Thyroid gland (tissue), 4 donors: Measurements from ENCODE around the gene POU6F1.

Experiments used
- CTCF ChIP-seq, 6 experiments: fragments of 200-600 bp in 3 of 6; fragments of 450-650 bp in 3 of 6; sonication (generic) in 3 of 6; IDR thresholded peaks; one replicate each; pipeline ENCODE4 v1.5.1; 2016 to 2019; ENCODE audit warnings: antibody characterized with exemption in 6 of 6, mild to moderate bottlenecking in 2 of 6, inconsistent platforms in 1 of 6, moderate library complexity in 1 of 6
- POLR2A ChIP-seq, 2 donors: fragments of 450-650 bp; IDR thresholded peaks; one replicate each; pipeline ENCODE4 v1.6.1; 2017; ENCODE audit warnings: antibody characterized with exemption in 2 of 2, mild to moderate bottlenecking in 2 of 2, moderate library complexity in 1 of 2

GRCh38 chr12:51224625-51225024 lies 6.8 kb upstream of the POU6F1 start:
- TF ChIP-seq CTCF (IDR thresholded peaks at IDR 0.05) (no peak), POLR2A (IDR thresholded peaks at IDR 0.05) (no peak)
